ENCODE measurements around the gene POLE4.

The POLE4 gene

GRCh38 chr2:74953796-74954499 is 4.5 kb upstream of the POLE4 start:
- Mint-ChIP-seq H3K9me3 (no peaks in the 10 kb centered on the region), H3K36me3 (peaks cover 10% of the 10 kb centered on the region), H3K4me3 (no peak overlapping the region), H3K4me1 (peaks cover 43% of the 10 kb centered on the region), H3K27ac (no peak overlapping the region)
- no peak for DNase-seq (ENCODE audit: low spot score in 2 of 2)
- ATAC-seq, result no peak

- Mint-ChIP-seq H3K36me3 (peaks cover 10% of the 10 kb centered on the region), H3K9me3 (no peaks in the 10 kb centered on the region), H3K4me1 (peaks cover 48% of the 10 kb centered on the region), H3K27ac (no peak overlapping the region), H3K4me3 (no peak overlapping the region)
- no peak for DNase-seq (ENCODE audit: low spot score in 2 of 2)
- ATAC-seq, result no peak
These were observed 4.0 kb upstream of the POLE4 start for GRCh38 chr2:74954500-74954874.

GRCh38 chr2:74957886-74958273 is 563 bp upstream of the POLE4 start:
- Mint-ChIP-seq H3K4me1 (peaks cover 49% of the 10 kb centered on the region), H3K4me3 (peak overlapping the region; percentile 84), H3K9me3 (no peaks in the 10 kb centered on the region), H3K36me3 (peaks cover 17% of the 10 kb centered on the region), H3K27ac (peak overlapping the region; percentile 95)
- ATAC-seq, result no peak
- DNase-seq (ENCODE audit: low spot score in 2 of 2), result no peak

GRCh38 chr2:74959106-74959751 is 786 bp downstream of the POLE4 start:
- no peaks in the 10 kb centered on the region for H3K9me3 Mint-ChIP-seq
- DNase-seq (ENCODE audit: low spot score in 2 of 2), result peak in 1 of 2 donors; percentile 53
- H3K4me3 Mint-ChIP-seq, result peak overlapping the region; percentile 84
- ATAC-seq, result no peak
- H3K27ac Mint-ChIP-seq, result peak overlapping the region; percentile 95
- H3K4me1 Mint-ChIP-seq, result peaks cover 45% of the 10 kb centered on the region
- peaks cover 25% of the 10 kb centered on the region for H3K36me3 Mint-ChIP-seq

- Mint-ChIP-seq H3K4me3 (no peak overlapping the region), H3K9me3 (no peaks in the 10 kb centered on the region), H3K27ac (peak overlapping the region; percentile 39), H3K4me1 (peaks cover 29% of the 10 kb centered on the region), H3K36me3 (peaks cover 51% of the 10 kb centered on the region)
- no peak for ATAC-seq
- DNase-seq (ENCODE audit: low spot score in 2 of 2), result no peak
These were observed 8.4 kb downstream of the POLE4 start for GRCh38 chr2:74966887-74967286.

- Mint-ChIP-seq H3K27ac (no peak overlapping the region), H3K4me1 (no peaks in the 10 kb centered on the region), H3K36me3 (no peaks in the 10 kb centered on the region), H3K4me3 (no peak overlapping the region), H3K9me3 (no peaks in the 10 kb centered on the region)
- DNase-seq (ENCODE audit: low spot score in 2 of 2), result no peak
- no peak for ATAC-seq
These were observed 16.6 kb downstream of the POLE4 start for GRCh38 chr2:74975016-74975415.

- Mint-ChIP-seq H3K9me3 (no peaks in the 10 kb centered on the region), H3K4me1 (no peaks in the 10 kb centered on the region), H3K4me3 (no peak overlapping the region), H3K36me3 (no peaks in the 10 kb centered on the region), H3K27ac (no peak overlapping the region)
- DNase-seq (ENCODE audit: low spot score in 2 of 2) (no peak), ATAC-seq (no peak)
These were observed 21.4 kb downstream of the POLE4 start for GRCh38 chr2:74979844-74980243.

- Mint-ChIP-seq H3K4me3 (no peak overlapping the region), H3K27ac (no peak overlapping the region), H3K36me3 (no peaks in the 10 kb centered on the region), H3K9me3 (no peaks in the 10 kb centered on the region), H3K4me1 (no peaks in the 10 kb centered on the region)
- DNase-seq (ENCODE audit: low spot score in 2 of 2), result no peak
- no peak for ATAC-seq
These were observed 24.1 kb downstream of the POLE4 start for GRCh38 chr2:74982577-74982976.

- DNase-seq (ENCODE audit: low spot score in 2 of 2) (no peak), ATAC-seq (no peak)
- no peaks in the 10 kb centered on the region for H3K4me1 Mint-ChIP-seq
- no peak overlapping the region for H3K4me3 Mint-ChIP-seq
- H3K9me3 Mint-ChIP-seq, result no peaks in the 10 kb centered on the region
- no peaks in the 10 kb centered on the region for H3K36me3 Mint-ChIP-seq
- H3K27ac Mint-ChIP-seq, result no peak overlapping the region
These were observed 25.4 kb downstream of the POLE4 start for GRCh38 chr2:74983631-74984392.

- Mint-ChIP-seq H3K4me1 (no peaks in the 10 kb centered on the region), H3K36me3 (no peaks in the 10 kb centered on the region), H3K27ac (no peak overlapping the region), H3K9me3 (no peaks in the 10 kb centered on the region), H3K4me3 (no peak overlapping the region)
- ATAC-seq (no peak), DNase-seq (ENCODE audit: low spot score in 2 of 2) (no peak)
These were observed 26.6 kb downstream of the POLE4 start for GRCh38 chr2:74984947-74985637.

- DNase-seq (ENCODE audit: low spot score in 2 of 2), result no peak
- ATAC-seq, result no peak
These were observed 27.7 kb downstream of the POLE4 start for GRCh38 chr2:74985978-74986609.

GRCh38 chr2:74991977-74992376 is 33.5 kb downstream of the POLE4 start:
- Mint-ChIP-seq H3K4me1 (no peaks in the 10 kb centered on the region), H3K36me3 (no peaks in the 10 kb centered on the region), H3K4me3 (no peak overlapping the region), H3K9me3 (no peaks in the 10 kb centered on the region), H3K27ac (no peak overlapping the region)
- ATAC-seq (no peak), DNase-seq (ENCODE audit: low spot score in 2 of 2) (no peak)

More at GRCh38 chr2:74985978-74986609, 27.7 kb downstream of the POLE4 start:
- no peaks in the 10 kb centered on the region for H3K4me1 Mint-ChIP-seq
- no peaks in the 10 kb centered on the region for H3K36me3 Mint-ChIP-seq
- no peak overlapping the region for H3K4me3 Mint-ChIP-seq
- no peak overlapping the region for H3K27ac Mint-ChIP-seq
- no peaks in the 10 kb centered on the region for H3K9me3 Mint-ChIP-seq

- Mint-ChIP-seq H3K36me3 (no peaks in the 10 kb centered on the region), H3K9me3 (no peaks in the 10 kb centered on the region), H3K4me1 (no peaks in the 10 kb centered on the region), H3K27ac (peak overlapping the region; percentile 21), H3K4me3 (no peak overlapping the region)
- no peak for DNase-seq (ENCODE audit: low spot score in 2 of 2)
- no peak for ATAC-seq
These were observed 41.0 kb downstream of the POLE4 start for GRCh38 chr2:74999468-74999867.

- Mint-ChIP-seq H3K9me3 (no peaks in the 10 kb centered on the region), H3K36me3 (no peaks in the 10 kb centered on the region), H3K27ac (no peak overlapping the region), H3K4me1 (no peaks in the 10 kb centered on the region), H3K4me3 (no peak overlapping the region)
- DNase-seq (ENCODE audit: low spot score in 2 of 2) (no peak), ATAC-seq (no peak)
These were observed 43.6 kb downstream of the POLE4 start for GRCh38 chr2:75002007-75002406.

- H3K9me3 Mint-ChIP-seq, result no peaks in the 10 kb centered on the region
These were observed 44.8 kb downstream of the POLE4 start for GRCh38 chr2:75003276-75003675.

More at GRCh38 chr2:75003276-75003675, 44.8 kb downstream of the POLE4 start:
- no peak overlapping the region for H3K4me3 Mint-ChIP-seq
- no peaks in the 10 kb centered on the region for H3K4me1 Mint-ChIP-seq
- no peaks in the 10 kb centered on the region for H3K36me3 Mint-ChIP-seq
- no peak overlapping the region for H3K27ac Mint-ChIP-seq
- ATAC-seq, result no peak
- no peak for DNase-seq (ENCODE audit: low spot score in 2 of 2)

Measured in stimulated activated effector memory CD8-positive, alpha-beta T cell treated with anti-CD3 and anti-CD28 coated beads, Interleukin-12 subunit alpha, Interleukin-12 subunit beta, amount 100 ng/mL, for 72 hours (primary cell).